HL-60 (cell line): ENCODE results near the gene NNT.

ENCODE experiments used
- CTCF ChIP-seq: IDR thresholded peaks from one replicate; pipeline ENCODE4 v1.5.1; 2011; ENCODE audit warnings: low read length, control low read depth, inconsistent platforms; ENCODE audit not compliant: insufficient read depth
- GABPA ChIP-seq: IDR thresholded peaks from 2 replicates; pipeline ENCODE4 v1.6.1; 2012; ENCODE audit warnings: low read depth
- POLR2AphosphoS5 ChIP-seq: IDR thresholded peaks from 2 replicates; pipeline ENCODE4 v1.6.1; 2012; ENCODE audit warnings: low read depth
- REST ChIP-seq: IDR thresholded peaks from 2 replicates; pipeline ENCODE4 v1.6.1; 2012; ENCODE audit warnings: low read depth; ENCODE audit not compliant: insufficient replicate concordance

DNA sequence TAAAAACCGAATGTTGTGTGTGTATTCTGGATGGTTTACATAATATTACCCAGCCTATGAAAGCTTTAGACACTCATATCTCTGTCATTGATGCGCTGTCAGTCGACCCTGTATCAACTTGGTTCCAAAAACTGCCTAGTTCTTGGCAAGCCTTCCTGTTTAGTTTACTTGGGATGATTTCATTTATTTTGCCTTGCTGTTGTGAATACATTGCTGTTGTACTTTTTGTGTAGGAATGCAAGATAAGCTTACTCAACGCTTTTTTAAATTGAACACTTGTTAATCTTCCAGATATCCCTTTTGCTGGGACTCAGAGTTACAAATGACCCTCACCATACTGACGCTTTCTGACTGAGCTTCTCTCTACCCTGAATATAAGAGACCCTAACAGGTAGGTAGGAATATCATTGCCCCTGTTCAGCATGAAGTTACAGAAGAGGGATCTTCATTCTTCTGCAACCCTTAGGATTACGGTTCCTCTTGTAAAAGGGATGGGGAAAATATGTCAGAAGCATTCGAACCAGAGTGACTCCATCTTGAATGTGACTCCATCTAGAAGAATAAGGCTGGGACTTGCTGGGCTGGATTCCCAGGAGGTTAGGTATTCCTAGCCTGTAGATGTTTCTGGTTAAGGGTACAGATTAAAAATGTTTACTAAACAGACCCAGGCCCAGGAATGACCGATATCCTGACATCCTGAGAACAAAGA, 32.4 kb upstream of the NNT start:
- no peak for TF ChIP-seq CTCF
- no peak for TF ChIP-seq REST
- no peak for TF ChIP-seq POLR2AphosphoS5
- no peak for TF ChIP-seq GABPA
